Activated gamma-delta T cell treated with Interleukin-2 at 50 U/mL for 16 hours (primary cell): ENCODE measurements around the gene WNK2.

ENCODE experiments used
- DNase-seq: peaks from one replicate; pipeline ENCODE4 v3.0.0-alpha.2; 2020

WNK2 gene

DNA sequence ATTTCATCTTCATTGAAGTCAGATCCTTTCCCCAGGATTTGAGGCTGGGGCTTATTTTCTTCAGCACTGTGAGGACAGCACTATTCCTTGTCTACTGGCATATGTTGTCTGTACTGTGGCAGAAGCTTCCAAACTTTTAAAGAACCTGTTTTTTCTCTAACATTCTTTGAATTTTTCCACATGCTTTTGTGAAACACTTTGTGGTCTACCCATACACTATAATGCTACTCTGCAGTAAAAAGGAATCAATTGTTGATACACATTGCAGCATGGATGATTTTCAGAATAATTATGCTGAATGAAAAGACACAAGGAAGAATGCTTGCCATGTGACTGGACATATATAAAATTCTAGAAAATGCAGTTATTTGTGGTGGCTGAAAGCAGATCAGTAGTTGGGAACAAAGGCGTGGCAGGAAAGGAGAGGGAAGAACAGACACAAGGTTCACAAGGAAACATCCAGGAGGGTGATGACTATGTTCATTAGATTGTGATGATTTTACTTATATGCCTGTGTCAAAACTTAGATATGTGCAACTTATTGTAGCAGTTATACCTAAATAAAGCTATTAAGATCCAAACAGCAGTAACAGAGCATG, 96.8 kb downstream of the WNK2 start:
- no peak for DNase-seq

DNA sequence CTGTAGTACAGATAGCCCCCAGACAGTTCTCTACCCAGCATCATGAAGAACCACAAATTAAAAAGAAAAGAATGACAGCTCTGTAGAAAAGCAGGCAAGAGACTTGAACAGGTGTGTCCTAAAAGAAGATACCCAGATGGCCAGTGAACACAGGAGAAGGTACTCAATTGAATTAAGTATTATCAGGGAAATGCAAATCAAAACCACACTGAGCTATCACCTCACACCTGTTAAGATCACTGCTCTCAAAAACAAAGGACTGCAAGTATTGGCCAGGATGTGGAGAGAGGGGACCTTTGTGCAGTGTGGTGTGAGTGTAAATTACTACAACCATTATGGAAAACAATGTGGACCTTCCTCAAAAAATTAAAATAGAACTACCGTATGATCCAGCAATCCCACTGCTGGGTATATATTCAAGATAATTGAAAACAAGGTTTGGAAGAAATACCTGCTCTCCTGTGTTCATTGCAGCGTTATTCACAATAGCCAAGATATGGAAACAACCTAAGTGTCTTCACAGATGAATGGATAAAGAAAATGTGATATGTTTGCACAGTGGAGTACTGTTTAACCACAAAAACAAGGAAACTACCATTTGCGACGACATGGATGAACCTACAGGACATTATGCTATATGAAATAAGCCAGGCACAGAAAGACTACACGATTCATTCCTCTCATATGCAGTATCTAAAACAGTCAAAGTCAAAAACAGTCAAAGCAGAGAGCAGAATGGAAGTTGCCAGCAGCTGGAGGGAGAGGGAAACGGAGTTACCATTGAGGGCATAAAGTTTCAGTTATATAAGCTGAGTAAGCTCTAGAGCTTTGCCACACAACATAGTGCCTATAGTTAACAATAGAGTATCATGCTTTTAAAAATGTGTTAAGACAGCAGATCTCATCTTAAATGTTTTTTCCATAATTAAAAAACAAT, 102.6 kb downstream of the WNK2 start:
- no peak for DNase-seq

DNA sequence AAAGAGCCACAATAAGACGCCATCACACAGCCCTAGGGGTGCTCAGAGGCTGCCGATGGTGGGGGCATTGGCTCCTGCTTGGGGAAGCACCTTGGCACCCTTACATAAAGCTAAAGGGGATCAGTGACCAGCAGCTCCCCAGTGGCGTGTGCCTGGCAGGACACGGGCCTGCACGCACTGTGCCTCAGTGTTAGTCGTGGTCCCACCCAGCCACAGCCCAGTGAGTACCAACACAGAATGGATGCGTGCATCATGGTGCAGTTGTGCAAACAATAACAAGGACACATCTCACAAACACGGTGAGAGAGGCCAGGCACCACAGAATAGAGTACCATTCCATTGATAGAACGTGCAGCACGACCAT, 103.2 kb downstream of the WNK2 start:
- no peak for DNase-seq

DNA sequence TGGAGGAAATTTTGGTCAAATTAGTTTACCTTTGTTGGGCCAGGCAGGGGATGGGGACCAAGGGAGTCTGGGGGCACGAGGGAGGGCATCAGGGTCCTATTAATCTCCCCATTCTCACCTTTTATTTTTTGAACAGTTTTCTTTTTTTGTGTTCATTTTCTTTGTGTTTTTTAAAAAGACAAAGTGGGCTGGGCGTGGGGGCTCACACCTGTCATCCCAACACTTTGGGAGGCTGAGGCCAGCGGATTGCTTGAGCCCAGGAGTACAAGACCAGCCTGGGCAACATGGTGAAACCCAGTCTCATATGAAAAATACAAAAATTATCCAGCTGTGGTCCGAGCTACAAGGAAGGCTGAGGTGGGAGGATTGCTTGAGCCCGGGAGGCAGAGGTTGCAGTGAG, 103.7 kb downstream of the WNK2 start:
- no peak for DNase-seq

DNA sequence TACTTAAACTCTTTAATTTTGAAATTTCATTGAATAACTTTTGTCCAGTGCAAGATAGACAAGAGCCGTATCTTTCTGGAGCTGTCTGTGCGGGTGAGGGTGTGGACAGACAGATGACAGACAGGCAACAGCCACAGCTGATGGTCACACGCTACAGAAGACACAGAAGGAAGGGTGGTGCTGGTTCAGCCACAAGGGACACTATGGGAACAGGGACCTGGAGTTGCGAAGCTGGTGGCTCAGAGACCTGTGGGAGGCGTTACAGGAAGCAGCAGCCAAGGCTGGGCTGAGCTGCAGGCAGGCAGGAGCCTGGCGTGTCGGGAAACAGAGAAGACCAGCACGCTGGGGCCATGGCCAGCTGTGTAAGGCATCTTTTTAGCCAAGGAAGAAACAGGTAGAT, 104.4 kb downstream of the WNK2 start:
- DNase-seq: no peak

DNA sequence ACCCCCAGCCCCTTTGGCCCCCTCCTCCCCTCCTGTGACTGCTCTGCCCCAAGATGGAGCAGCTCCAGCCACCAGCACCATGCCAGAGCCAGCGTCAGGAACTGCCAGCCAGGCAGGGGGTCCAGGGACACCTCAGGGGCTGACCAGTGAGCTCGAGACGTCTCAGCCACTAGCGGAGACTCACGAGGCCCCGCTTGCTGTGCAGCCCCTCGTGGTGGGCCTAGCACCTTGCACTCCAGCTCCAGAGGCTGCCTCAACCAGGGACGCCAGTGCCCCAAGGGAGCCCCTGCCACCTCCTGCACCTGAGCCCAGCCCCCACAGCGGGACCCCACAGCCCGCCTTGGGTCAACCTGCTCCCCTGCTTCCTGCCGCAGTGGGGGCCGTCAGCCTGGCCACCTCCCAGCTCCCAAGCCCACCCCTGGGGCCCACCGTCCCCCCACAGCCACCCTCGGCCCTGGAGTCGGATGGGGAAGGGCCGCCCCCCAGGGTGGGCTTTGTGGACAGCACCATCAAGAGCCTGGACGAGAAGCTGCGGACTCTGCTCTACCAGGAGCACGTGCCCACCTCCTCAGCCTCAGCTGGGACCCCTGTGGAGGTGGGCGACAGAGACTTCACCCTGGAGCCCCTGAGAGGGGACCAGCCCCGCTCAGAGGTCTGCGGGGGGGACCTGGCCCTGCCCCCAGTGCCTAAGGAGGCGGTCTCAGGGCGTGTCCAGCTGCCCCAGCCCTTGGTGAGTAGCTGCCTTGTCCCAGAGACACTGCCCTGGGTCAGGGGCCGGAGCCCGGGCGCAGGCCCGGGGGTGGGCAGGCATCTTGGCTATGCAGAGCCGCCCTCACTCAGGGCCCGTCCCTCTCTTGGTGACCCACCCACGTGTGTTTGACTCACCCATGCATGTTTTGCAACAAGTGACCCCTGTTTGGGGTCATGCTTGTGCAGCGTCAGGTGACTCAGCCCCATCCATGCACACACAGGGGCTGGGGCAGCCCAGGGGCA, 105.2 kb downstream of the WNK2 start:
- DNase-seq: no peak

DNA sequence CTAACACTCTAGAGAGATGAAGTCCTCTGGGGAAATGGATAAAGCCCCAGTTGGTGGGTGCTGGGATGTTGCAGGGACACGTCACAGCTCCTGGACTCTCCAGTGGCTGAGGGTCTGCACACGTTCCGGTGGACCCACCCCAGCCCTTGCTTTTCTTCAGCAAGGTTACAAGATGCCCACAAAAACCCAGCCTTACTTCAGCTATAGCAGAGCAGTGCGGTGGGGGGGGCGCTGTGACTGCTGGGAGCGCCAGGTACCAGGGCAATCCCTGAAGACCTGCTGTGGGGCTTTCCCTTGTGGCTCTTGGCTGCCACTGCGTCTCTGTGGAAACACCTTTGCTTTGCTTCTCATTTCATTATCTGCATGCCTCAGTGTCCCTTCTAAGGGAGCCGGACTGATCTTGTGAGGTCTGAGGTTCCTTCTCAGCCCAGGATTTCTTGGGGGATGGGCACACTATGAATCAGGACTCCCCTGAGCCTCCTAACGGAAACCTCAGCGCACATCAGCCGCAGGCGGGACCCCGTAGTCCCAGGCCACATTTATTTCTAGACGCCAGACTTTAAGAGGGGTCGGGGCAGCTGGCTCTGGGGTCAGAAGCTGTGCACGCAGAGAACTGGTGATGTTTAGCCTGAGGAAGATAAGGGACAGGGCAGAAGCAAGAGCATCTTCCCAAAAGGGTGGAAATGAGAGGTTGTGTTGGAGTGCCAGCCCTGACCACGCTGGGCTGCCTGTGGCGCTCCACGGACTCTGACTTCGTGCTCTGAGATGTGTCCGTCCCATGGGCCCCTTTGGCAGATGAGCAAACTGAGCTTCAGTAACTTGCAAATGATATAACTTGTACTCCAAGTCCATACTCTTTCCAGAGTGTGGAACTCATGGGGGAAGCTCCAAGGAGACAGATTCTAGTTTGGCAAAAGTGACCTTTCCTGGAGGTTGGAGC, 106.8 kb downstream of the WNK2 start:
- no peak for DNase-seq

DNA sequence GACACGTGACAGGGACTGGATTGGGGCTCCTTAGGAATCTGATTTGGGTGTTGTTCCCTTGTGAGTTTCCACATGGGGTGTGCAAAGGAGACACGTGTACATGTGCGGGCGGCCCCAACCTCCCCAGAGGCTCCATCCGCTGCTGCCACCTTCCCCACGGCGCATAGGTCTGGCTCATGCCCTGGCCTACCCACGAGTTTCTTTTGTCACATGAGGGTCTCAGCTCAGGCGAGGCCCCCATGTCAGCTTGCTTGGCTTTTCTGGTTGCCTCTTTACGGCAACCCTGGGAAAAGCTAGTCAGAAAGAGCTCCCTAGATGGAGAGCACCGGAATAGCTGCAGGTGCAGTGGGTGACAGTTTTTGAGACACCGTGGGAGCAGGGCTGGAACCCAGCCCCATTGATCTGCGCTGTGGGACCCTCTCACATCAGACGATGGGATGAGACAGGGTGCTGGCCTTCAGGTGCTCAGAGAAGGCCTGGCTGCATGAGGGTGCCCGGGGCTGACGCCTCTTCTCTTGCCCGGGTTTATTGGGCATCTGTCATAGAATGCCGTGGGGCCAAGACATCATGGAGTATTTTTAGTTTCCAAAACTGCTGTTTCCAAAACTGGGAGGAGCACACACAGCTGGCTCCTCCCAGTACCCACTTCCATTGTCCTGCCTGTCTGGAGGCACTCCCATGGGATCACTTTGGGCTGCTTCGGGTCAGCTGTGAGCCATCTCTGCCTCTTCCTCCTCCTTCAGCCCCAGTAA, 107.8 kb downstream of the WNK2 start:
- DNase-seq: no peak

DNA sequence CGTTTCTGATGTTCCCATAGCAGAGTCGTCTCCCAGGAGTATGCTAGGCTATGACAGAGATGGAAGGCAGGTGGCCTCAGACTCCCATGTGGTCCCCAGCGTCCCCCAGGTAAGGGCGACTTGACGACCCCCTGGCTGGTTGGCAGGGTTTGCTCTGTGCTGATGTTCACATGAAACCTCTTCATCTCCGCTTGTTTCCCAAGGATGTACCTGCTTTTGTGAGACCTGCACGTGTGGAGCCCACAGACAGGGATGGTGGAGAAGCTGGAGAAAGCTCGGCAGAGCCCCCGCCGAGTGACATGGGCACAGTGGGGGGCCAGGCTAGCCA, 108.3 kb downstream of the WNK2 start:
- DNase-seq: no peak

DNA sequence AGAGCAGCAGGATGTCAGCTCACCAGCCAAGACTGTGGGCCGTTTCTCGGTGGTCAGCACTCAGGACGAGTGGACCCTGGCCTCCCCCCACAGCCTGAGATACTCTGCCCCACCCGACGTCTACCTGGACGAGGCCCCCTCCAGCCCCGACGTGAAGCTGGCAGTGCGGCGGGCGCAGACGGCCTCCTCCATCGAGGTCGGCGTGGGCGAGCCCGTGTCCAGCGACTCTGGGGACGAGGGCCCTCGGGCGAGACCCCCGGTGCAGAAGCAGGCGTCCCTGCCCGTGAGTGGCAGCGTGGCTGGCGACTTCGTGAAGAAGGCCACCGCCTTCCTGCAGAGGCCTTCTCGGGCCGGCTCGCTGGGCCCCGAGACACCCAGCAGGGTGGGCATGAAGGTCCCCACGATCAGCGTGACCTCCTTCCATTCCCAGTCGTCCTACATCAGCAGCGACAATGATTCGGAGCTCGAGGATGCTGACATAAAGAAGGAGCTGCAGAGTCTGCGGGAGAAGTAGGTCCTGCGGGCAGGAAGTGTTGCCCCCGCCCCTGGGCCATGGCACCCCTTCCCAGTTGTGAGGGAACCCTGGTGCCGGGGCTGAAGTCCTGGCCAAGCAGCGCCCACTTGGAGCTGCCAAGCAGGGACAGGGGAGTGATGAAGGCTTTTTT, 108.9 kb downstream of the WNK2 start:
- no peak for DNase-seq

DNA sequence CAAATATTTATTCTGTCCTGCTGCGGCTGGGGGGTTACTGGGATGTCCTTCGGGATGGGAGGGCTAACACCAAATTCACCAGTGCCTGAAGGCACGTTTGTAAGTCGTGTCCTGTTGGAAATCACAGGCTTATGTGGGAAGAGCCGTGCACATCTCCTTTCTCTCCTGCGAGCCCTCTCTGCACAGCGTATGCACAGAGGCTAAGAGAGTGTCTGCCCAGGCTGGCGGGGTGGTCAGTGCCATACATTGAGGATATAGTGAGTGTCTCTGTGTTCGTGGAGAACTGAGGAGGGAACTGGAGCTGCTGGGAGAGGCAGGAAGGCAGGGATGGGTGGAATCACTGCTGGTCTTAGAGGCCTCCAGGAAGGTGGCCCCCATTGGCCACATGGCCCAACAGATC, 110.1 kb downstream of the WNK2 start:
- DNase-seq: no peak

DNA sequence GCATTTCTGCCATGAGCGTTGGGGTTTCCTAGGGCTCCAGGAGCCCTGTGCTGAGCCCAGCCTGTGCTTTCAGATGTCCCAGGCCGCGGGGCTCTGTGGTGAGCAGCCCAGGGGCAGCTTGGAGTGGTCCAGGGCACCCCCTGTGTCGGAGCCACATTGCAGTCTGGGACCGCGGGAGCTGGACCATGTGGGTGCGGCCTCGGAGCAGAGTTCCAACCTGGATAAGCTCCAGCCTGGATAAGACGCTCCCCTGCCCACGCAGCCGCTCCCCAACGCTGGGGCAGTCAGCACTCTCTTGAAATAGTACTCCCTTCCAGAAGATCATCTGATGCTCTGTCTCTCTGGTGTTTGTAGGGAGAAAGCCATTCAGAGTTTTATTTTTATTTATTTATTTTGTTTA, 111.1 kb downstream of the WNK2 start:
- no peak for DNase-seq

DNA sequence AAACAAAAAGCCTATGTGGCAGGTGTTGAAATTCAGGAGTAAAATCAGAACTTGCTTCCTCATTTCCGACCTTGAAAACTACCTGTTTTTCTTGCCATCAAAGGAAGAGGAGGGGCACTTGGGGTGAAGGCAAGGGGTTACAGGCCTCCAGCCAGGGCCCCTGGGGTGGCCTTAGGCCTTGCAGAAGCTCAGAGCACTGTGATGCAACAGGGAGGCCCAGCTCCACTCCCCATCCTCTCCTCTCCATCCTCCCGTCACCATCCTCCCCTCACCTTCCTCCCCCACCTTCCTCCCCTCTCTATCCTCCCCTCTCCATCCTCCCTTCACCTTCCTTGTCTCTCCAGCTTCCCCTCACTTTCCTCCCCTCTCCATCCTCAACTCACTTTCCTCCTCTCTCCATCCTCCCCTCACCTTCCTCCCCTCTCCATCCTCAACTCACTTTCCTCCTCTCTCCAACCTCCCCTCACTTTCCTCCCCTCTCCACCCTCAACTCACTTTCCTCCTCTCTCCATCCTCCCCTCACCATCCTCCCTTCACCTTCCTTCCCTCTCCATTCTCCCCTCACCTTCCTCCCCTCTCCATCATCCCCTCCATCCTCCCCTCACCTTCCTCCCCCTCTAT, 111.6 kb downstream of the WNK2 start:
- no peak for DNase-seq

DNA sequence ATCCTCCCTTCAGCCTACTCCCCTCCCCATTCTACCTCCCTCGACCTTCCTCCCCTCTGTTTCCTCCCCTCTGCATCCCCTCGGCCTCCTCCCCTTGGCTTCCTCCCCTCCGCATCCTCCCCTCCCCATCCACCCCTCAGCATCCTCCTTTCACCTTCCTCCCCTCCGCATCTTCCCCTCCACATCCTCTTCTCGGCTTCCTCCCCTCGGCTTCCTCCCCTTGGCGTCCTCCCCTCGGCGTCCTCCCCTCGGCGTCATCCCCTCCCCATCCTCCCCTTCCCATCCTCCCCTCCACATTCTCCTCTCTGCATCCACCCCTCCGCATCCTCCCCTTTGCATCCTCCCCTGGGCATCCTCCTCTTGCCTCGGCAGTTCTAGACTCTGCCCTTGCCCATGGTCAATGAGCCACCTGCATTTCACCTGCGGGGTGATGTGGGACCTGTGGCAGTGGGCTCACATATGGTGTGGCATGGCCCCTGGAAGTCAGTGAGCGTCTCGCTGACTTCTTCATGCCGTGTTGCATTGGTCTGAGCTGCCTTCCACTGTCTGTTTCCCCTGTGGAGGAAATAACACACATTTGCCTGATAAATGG, 113.0 kb downstream of the WNK2 start:
- DNase-seq: no peak

DNA sequence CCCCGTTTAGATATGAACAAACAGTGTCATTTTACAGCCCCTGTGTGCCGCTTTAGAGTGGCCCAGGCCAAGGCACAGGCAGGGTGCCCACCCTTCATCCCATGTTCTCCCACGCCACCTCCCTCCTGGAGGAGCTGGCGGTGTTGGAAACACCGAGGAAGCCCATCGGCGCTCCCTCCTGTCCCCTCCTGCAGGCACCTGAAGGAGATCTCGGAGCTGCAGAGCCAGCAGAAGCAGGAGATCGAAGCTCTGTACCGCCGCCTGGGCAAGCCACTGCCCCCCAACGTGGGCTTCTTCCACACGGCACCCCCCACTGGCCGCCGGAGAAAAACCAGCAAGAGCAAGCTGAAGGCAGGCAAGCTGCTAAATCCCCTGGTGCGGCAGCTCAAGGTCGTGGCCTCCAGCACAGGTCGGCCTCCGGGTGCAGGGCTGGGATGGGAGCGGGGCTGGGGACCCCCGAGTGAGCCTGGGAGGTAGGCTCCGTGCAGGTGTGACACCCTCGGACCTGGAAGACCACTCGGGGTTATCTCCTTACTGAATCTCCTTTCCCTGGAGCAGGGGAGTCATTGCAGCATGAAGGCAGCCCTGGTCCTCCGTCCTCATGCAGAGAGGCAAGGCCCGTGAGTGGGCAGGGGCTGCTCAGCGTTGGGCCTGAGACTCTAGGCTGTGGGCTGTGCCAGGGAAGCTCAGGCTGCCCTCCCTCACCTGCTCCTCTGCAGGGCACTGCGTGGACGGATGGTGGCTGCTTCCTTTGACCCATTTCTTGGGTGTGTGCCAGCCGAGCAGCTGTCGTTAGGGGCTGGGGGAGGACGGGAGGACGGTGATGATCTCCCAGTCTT, 113.9 kb downstream of the WNK2 start:
- DNase-seq: no peak

DNA sequence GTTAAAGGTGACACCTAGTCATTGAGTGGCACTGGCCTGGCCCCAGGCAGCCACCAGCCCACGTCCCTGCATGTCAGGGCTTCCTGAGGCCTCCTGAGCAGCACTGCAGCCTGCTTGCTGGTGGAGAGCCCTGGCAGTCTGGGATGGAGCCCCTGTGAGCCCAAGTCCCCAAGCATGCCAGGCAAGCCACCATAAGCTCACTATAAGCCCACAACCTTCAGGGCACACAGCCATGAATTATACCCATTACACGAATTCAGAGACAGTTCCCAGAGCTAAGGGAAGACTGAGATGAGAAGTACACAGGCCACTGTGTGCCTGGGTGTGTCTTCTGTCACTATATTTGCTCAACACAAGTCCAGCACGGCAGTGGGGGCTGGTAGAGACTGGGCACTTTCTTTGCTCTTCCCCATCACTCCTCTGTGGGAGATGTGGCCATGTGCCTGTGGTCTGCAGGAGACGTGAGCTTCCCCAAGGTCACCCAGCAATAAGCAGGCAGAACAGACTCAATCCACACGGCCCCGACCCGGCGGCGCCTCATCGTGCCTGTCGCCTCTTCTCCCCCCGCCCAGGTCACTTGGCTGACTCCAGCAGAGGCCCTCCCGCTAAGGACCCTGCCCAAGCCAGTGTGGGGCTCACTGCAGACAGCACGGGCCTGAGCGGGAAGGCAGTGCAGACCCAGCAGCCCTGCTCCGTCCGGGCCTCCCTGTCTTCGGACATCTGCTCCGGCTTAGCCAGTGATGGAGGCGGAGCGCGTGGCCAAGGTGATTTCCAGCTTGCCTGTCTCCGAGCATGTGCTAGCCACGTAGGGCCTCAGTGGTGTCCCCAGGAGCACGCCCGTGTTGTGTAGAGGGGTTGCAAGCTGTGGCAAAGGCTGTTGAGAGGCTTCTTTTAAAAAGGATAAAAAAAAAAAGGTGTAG, 114.8 kb downstream of the WNK2 start:
- DNase-seq: no peak

DNA sequence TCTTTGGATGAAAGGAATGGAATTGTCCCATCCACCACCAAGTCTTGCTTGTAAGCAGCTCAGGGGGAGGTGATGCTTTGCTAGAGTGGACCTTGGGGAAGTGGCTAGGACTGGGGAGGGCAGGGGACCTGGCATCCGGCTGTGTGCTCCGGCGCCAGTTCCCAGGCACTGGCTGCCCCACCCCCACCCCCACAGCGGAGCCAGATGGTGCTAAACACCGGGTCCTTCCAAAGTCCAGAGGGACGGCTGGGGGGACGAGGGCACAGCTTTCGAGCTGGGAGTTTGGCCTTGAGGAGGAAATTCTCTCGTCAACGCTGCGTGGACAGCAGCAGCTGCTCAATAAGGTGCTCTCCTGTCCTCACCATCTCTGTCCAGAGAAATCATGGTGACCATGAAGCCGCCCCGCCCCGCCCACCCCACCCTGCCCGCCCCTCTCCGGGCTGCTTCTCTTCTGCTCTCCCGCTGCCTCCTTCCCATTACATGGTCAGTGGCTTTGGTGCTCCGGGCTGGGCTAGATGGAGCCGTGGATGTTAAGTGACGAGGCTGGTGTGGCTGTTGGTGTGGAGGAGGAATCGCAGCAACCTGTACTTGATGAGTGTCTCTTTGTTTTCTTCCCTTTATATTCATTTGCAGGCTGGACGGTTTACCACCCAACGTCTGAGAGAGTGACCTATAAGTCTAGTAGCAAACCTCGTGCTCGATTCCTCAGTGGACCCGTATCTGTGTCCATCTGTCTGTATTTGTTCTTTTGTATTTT, 115.7 kb downstream of the WNK2 start:
- DNase-seq: no peak
